ENCODE measurements around the gene YKT6. TPM values are rescaled to one million over a fixed set of nuclear protein-coding genes. Genes with fewer than 3 reads are reported as not detected.

Gene YKT6
- total RNA-seq, 1 donor from 2014 or later: 82.4 TPM

- no peak overlapping the region for H3K4me3 Mint-ChIP-seq
- no peak for TF ChIP-seq CTCF (conservative IDR thresholded peaks at IDR 0.05)
- peaks cover 4% of the 10 kb centered on the region for H3K4me1 Mint-ChIP-seq (ENCODE audit: unreplicated experiment)
- H3K27me3 Mint-ChIP-seq: no peaks in the 10 kb centered on the region
- no peak overlapping the region for H3K27ac Mint-ChIP-seq
- H3K9me3 Mint-ChIP-seq: no peaks in the 10 kb centered on the region
- H3K36me3 Mint-ChIP-seq: no peaks in the 10 kb centered on the region
- DNase-seq (ENCODE audit: extremely low spot score, unreplicated experiment): no peak
Measured at GRCh38 chr7:44230286-44230685, 29.5 kb downstream of the YKT6 start.

- Mint-ChIP-seq H3K9me3 (no peaks in the 10 kb centered on the region), H3K4me1 (ENCODE audit: unreplicated experiment) (peaks cover 2% of the 10 kb centered on the region), H3K4me3 (no peak overlapping the region), H3K36me3 (no peaks in the 10 kb centered on the region), H3K27me3 (no peaks in the 10 kb centered on the region), H3K27ac (no peak overlapping the region)
- no peak for TF ChIP-seq CTCF (conservative IDR thresholded peaks at IDR 0.05)
- no peak for DNase-seq (ENCODE audit: extremely low spot score, unreplicated experiment)
Measured at GRCh38 chr7:44231088-44231487, 30.3 kb downstream of the YKT6 start.

GRCh38 chr7:44232396-44232795, 31.6 kb downstream of the YKT6 start:
- Mint-ChIP-seq H3K4me1 (ENCODE audit: unreplicated experiment) (peaks cover 7% of the 10 kb centered on the region), H3K27ac (no peak overlapping the region), H3K4me3 (no peak overlapping the region), H3K27me3 (no peaks in the 10 kb centered on the region), H3K36me3 (no peaks in the 10 kb centered on the region), H3K9me3 (no peaks in the 10 kb centered on the region)
- DNase-seq (ENCODE audit: extremely low spot score, unreplicated experiment): no peak
- no peak for TF ChIP-seq CTCF (conservative IDR thresholded peaks at IDR 0.05)

GRCh38 chr7:44232901-44233715, 32.3 kb downstream of the YKT6 start:
- no peak for DNase-seq (ENCODE audit: extremely low spot score, unreplicated experiment)
- Mint-ChIP-seq H3K27me3 (no peaks in the 10 kb centered on the region), H3K4me1 (ENCODE audit: unreplicated experiment) (peaks cover 7% of the 10 kb centered on the region), H3K27ac (no peak overlapping the region), H3K9me3 (no peaks in the 10 kb centered on the region), H3K4me3 (no peak overlapping the region), H3K36me3 (no peaks in the 10 kb centered on the region)
- TF ChIP-seq CTCF (conservative IDR thresholded peaks at IDR 0.05): no peak

- DNase-seq (ENCODE audit: extremely low spot score, unreplicated experiment): no peak
- Mint-ChIP-seq H3K4me1 (ENCODE audit: unreplicated experiment) (peaks cover 7% of the 10 kb centered on the region), H3K9me3 (no peaks in the 10 kb centered on the region), H3K27ac (no peak overlapping the region), H3K4me3 (no peak overlapping the region), H3K27me3 (no peaks in the 10 kb centered on the region), H3K36me3 (no peaks in the 10 kb centered on the region)
- no peak for TF ChIP-seq CTCF (conservative IDR thresholded peaks at IDR 0.05)
Measured at GRCh38 chr7:44235066-44235465, 34.3 kb downstream of the YKT6 start.
